ENCODE measurements around the gene SASH1.
"Not testable (repeated sequence)": the region's sequence is repeated elsewhere in the genome, so short reads cannot be mapped to it uniquely, and the experiment has no call there.

The SASH1 gene

DNA sequence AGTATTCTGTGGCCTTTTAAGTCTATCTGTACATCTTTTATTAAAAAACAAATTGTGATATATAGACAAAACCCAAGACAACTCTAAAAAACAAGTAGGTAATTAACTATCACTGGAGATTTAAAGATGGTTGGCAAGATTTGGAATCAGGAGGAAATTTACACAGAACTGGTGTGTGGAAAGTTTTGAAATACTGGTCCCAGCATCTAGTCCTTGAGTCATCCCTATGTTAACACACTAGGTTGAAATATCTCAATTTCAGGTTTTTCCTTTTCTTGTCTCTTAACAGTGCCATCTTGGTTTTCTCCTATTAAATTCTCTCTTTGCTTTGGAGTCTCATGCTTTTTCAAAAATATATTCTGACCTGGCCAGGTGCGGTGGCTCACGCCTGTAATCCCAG, 27.5 kb downstream of the SASH1 start:
- no peak for DNase-seq

DNA sequence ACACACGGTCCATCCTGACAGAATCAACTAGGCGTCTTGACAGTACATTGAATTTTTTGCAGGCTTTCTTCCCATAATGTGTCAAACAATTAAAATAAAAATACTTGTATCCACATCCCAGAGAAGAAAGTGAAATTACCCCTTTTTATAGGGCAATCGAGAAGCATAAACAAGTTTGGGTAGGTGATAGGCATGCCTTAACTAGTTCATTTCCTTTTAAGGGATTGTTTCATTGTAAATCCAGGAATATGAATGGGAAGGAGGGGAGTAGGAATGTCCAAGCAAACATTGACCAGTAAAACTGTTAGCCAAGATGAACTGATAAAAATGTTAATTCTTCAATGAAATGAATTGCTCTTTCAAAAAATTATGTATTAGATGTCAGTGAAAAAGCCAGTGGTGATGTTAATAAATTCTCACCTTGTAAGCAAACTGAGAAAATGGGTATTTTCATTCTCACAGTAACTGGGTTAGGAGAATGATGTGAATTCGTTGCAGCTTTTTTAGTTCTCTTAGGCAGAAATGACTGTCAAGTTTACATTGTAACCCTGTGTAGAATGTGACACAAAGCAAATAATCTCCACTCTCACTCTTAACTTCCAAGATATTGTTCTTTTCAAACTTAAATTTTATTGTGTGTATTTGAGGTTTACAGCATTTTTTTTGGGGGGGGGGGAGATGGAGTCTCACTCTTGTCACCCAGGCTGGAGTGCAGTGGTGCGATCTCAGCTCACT, 31.6 kb downstream of the SASH1 start:
- DNase-seq = no peak

DNA sequence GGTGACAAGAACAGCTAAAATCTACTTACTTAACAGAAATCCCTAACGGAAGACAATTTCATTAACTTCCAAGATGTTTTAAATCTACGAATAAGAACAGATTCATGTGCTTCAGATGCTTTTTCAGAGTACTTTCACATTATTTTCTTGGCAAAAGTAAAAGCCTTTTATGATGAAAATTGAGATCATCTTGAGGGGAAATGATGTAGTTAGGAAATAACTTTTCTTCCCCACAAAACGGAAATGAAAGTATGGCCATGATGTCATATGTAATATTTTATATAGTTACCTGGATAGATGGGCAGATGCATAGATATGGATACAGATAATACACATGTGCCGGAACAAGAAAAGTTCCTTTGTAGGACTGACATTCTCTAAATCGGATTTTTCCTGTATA, 32.8 kb downstream of the SASH1 start:
- no peak for DNase-seq

DNA sequence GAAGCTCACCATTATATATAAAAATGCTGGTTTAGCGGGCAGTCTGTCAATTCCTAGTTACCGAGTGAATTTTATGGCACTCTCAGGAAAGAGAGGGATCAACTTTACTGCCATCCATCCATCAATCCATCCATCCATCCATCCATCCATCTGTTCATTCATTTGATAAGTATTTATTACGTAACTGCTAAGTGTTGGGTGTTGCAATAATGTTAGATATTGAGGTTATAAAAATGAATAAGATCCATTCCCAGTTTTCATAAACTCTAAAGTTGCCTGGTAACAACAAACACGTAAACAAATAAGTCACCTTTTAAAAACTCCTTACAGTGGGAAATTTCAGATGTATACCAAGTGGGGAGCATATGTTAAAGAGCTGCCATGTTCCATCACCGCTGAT, 36.8 kb downstream of the SASH1 start:
- DNase-seq = no peak

DNA sequence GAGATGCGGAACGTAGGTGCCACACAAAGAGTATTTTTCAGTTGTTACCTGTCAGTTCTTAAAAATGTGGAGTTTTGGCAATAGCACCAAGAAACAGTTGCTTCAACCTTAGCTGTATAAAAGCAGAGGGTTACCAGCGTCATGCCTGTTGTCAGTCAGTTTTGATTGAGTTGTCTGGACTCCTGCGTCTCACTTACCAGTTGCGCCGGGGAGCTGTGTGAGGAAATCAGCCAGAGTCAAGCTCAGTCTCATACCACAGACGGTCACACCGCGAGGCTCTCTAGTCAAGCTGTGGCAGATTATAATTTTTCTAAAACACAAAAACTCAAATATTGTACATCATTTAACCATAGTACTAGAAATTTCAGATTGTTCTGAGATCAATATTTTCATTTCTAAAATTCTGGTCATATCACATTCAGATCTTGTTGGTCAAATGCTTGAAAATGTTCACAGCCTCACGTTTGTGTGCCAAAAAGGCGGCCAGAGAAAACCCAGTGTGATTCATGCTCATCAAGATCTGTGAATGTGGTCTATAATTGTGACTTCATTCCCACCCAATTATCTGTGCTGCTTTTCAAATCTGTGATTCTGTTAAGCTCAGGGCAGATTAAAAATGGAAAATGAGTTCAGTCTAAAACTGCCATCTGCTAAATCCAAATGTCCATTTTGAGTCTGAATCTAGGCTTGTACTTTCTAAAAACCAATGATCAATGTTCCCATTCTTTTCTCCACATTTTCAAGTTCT, 37.5 kb downstream of the SASH1 start:
- no peak for DNase-seq

DNA sequence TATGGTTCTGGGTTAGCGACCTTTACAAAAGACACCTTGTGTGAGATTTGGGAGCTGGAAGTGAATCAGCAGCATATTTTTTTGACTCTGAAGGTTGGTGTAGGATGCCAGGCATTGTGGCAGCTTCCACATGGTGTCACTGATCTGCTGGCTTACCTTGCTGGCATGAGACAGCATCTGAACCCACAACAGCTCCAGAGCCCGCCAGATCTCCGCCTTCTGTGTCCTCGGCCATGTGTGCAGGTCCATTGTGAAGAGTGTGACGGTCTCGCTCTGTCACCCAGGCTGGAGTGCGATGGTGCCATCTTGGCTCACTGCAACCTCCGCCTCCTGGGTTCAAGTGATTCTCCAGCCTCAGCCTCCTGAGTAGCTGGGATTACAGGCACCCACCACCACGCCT, 39.4 kb downstream of the SASH1 start:
- DNase-seq = not testable (repeated sequence)

DNA sequence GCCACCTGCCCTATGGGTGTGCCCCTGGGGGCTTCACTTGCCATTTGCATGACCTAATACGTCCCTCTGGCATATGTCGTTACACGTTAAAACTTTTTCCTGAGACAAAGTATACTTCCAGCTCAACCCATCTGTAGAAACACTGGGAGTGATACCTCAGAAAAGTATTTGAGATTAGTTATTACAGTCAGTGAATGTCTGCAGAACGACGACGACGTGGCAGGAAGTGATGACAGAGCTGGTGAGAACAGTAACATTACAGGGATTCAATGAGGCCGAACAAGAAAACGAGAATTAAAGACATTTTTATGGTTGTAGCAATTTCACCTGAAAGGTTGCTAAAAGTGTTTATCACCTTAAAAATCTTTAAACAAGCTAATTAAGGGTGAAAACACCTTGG, 40.2 kb downstream of the SASH1 start:
- DNase-seq = no peak

DNA sequence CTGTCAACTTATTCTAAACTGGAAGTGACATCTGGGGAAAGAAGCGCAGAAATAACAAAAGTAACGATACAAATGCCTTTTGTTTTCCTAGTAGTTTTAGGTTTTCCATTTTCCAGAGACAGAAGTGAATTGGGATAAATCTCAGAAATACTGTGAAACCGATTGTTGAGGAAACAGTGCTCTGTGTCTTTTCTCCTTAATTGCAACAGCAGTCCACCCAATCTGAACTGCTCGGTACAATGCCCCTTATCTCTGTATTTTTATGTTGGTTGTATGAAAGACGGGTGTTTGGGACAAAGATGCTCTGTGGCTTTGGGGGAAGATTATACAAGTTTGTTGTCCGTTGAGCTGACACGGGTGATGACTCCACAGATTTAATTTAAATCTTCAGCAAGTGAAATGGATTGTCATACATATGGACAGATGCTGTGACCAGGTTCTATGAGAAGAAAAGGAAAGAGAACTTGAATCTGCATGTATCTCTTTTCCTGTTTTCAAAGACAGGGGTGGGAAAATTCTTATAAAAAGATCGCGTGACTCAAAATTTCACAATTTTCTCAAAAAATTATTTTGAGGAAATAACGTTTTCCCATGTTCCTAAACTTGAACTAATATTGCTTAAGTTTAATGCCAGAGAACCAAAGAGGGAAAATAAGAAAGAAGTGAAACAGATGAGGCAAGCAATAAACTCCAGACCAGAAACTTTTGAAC, 41.2 kb downstream of the SASH1 start:
- DNase-seq = no peak

DNA sequence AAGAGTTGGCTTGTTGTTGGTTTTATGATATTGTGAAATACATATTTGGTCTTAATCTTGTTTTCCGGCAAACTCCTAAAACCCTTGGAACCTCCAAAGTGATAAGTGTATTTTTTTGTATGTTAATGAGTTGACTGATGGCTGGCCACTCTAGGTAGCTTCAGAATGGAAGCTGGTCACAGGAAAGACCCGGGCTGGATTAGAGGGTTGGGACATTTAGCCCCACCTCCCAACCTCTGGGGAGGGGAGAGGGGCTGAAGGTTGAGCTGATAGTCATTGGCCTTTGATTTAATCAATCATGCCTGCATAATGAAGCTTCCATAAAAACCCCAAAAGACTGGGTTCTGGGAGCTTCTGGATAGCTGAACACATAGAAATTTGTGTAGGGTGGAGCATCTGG, 42.7 kb downstream of the SASH1 start:
- no peak for DNase-seq

DNA sequence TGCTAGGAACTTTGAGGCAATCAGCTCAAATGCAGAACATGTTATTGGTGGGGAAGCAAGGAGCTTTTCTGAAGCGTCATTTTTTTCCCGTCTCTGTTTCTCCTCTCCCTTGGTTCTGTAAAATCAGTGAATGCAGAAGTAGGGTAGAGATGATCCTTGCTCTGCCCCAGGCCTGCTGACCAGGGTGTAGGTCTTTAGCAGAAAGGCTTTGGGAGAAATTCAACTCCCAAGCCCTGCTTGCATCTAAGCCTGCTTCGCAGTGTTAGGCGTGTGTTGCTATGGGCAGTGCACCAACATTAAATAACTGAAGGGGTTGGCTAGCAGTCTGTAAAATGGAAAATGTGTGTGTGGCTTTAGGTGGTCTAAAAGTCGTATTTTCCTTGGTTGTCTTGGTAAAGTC, 45.9 kb downstream of the SASH1 start:
- DNase-seq = no peak

DNA sequence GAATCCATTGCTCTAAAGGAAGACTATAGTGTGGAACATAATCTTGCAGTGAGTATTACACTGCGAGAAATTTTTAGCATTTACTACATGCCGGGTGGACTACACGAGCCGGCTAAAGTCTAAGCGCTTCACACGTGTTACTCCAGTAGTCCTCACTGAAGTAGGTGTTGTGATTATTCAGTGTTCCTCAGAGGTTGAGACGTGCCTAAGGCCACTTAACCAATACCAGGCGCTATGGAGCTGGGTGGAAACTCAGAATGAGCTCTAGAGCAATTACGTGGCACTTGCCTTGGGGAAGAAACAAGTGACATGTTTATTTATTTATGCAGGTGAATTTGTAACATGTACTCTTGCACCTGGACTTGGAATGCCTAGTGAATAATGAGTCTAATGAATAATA, 46.4 kb downstream of the SASH1 start:
- no peak for DNase-seq

DNA sequence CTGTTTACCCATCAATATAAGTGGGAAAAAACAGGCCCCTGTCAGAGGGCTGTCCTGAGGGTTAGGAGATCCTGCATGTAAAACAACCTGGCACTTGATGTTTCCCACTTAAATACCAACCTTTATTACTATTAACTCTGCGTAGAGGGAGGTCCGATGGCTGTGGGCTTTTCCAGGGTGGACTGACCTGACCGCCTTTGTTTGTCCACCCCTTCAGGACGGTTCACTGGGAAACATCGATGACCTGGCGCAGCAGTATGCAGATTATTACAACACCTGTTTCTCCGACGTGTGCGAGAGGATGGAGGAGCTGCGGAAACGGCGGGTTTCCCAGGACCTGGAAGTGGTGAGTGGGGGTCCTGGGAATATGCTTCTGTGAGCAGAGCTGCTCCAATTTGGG, 47.3 kb downstream of the SASH1 start:
- DNase-seq = no peak

DNA sequence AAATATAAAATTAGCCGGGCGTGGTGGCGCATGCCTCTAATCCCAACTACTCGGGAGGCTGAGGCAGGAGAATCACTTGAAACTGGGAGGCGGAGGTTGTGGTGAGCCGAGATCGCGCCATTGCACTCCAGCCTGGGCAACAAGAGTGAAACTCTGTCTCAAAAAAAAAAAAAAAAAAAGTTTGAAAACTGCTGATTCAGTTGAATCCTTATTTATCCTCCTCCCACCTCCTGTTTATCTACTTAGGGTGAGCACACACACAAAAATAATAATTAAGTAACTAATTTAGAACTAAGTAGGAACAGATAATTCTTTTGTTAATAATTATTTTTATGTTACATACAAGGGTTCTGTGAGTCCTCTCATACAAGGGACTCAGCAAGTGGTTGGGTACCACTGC, 49.5 kb downstream of the SASH1 start:
- not testable (repeated sequence) for DNase-seq

DNA sequence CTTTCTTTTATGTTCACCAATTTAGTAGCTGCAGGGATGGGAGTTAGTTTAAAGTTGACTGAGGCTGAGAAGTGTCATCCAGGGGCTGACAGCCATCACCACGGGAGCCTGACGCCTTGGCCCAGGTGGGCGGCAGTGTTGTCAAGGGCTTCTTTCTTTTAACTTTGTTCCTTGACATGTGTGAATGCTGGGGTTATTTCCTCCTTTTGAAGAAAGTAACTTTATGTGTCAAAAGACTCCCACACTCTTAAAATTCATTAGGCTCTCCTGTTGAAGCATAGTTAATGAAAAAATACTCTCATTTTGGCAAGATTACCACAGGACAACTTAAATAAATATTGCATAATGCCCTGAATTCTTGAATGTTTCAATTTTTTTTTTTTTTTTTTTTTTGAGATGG, 50.0 kb downstream of the SASH1 start:
- DNase-seq = no peak

DNA sequence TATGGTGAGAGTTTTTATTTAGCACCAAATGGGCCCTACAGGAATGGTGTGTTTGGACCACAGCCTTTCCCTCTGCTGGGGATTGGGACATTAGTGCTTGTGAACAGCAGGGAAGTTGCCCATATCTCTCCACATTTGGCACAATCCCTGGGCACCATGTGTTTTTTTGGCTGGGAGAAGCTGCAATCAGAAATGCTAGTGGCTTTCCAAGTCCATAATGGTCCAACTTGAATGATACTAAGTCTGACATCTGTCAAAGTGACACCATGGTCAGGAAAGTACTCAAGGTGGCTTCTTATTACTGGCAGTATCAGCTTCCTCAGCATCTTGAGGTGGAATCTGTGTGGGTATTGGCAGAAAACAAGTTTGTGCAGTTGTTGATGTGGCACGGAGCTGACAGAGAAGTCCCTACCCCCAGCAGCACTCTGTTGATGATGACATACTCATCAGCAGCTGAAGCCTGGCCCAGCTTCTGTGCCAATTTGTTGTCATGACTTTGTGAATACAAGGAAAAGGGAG, 53.0 kb downstream of the SASH1 start:
- DNase-seq = no peak

DNA sequence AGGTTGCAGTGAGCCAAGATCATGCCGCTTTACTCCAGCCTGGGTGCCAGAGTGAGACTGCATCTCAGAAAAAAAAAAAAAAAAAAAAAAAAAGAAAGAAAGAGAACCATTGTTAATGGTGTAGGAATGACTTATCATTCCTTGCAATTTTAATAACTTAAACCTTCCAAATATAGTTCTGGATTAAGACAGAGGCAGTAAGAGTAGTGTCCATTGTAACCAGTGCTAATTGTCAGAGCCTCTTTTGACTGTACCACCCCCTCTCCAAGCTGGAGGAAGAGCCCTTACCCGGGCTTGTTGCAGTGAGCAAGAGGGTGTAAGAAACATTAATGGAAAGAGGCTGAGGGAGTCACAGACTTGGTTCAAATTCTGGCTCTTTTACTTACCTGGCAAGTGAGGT, 53.8 kb downstream of the SASH1 start:
- no peak for DNase-seq

DNA sequence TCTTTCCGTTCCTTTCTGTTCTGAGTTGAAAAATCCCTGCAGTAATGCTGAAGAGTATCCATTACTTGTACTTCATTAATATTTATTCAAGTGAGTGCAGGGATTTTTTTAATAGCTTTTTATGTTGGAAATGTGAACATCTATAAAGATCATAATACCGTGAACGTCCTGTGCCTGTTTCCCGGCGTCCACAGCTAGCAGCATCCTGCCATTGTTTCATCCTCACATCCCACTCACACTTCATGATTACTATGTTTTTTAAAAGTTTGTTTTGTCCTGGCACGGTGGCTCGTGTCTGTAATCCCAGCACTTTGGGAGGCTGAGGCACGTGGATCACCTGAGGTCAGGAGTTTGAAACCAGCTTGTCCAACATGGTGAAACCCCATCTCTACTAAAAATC, 54.3 kb downstream of the SASH1 start:
- no peak for DNase-seq

DNA sequence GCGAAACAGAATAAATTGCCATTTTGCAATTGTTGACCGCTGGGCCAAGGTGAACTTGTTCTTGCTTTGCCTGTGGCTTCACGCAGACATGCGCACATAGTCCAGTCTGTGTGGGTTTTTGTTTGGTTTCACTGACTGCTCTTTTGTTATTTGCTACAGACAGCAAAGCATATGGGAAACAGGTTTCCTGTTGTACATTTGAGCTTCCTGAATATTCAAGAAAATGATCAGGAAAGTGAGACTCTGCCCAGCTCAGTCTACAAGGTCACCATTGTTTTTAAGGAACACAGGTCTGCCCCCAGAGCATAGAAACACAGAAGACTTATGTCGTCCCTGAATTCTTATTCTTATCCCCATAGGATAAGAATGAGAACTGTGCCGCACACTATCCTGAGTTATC, 55.6 kb downstream of the SASH1 start:
- no peak for DNase-seq

DNA sequence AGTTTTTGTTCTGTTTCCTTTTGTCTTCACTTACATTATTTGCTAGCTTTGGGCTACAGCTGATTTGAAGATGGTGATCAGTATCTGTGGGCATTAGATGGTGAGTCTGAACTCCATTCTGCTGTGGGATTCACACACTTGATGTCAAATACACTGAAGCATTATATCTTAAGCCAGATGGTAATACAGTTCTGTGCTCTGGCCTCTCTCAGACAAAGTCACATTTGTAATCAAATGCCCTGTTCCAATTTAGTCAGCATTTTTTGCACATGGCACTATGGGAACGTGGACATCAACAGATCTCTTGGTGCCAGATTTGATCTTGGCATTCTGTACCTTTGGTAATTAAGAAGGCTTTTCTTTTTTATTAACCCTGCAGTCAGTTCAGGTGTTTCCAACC, 56.0 kb downstream of the SASH1 start:
- no peak for DNase-seq

DNA sequence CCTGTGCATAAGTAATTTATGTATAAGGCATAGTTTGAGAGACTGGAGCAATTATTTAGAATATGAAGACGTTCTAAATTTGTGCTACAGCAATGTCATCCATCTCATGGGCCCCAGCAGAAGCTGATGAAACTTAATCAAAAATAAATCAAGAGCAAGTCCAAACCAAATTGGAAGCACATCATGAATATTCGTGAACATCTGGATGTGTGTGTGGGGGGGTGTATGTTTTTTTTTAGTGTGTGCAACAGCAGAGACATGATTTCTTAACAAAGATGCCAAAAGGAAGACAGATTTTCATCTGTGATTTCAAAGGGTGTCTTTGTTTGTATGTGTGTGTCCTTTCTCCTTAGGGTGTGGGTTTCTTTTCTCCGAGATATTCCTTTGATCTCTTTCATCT, 58.9 kb downstream of the SASH1 start:
- DNase-seq = no peak

DNA sequence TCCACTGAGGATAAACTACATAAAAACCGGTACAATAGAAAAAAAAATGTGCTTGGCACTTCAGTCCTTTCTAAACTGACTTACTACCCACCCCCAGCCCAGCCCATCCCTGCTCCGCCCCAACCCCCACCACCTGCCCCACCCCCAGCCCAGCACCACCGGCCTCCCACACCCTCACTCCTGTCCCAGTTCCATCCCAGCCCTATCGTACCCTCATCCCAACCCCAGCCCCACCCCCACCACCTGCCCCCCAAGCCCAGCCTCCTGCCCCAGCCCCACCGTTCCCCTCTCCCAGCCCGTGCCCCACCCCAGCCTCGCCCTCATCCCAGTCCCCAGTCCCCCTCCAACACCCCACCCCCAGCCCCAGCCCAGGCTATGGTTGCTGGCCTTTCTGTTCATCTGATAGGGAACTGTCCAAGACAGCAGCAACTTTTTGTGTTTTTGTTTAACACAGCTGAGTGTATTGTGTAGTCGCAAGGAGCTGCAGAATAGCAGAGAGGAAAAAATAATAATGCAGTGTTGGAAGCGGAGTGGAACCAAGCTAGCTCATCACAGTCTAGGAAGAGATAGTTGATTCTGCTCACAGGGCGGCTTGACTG, 61.9 kb downstream of the SASH1 start:
- DNase-seq = no peak

DNA sequence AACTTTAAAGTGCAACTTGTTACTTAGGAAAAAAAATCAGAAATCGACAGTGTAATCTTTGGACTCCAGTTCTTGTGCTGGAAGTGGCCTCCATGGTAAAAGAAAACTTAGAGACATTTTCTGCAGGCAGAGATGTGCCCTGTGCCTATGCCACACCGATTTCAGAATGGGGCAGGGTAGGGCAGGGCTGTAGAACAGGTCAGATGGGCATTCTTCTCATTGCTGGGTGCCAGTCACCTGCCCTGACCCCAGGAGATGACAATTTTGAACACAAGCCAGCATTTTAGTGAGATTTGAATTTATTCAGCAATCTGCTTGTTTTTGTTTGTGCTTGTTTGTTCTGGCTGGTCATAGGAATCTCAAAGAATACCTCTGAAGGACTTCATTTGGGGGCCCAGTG, 63.3 kb downstream of the SASH1 start:
- no peak for DNase-seq

DNA sequence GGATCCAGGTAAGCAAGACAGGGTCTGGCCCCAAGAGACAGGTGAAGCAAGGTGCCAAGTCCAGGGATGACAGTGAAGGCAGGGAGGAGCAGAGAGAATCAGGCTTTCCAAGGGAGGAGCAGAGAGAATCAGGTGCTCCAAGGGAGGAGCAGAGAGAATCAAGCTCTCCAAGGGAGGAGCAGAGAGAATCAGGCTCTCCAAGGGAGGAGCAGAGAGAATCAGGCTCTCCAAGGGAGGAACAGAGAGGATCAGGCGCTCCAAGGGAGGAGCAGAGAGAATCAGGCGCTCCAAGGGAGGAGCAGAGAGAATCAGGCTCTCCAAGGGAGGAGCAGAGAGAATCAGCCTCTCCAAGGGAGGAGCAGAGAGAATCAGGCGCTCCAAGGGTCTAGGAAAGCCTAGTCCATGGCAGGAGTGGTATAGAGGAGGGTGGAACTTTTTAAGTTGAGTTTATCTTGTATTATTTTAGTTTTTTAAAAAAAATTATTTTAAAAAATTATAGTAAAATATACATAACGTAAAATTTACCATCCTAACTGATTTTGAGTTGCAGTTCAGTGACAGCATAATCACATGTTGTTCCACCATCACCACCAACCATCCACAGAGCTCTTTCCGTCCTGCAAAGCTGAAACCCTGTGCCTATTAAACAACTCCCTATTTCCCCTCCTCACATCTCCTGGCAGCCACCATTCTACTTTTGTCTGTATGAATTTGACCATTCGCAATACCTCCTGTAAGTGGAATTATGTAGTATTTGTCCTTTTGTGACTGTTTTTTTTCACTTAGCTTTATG, 64.1 kb downstream of the SASH1 start:
- DNase-seq = no peak
